SK-N-SH (cell line): ENCODE results near the gene SCGB3A1. TPM values are rescaled to one million over a fixed set of nuclear protein-coding genes. Genes with fewer than 3 reads are reported as not detected.

ENCODE experiments used
- CTCF ChIA-PET: fragments of 300-600, 350-600 bp; formaldehyde crosslinking; extraction: SDS; loops from one replicate; lab custom pipeline; 2021; lab: Yijun Ruan, JAX
- POLR2A ChIA-PET: fragments of 350-600 bp; sonication (Branson Sonifier 250); formaldehyde crosslinking; extraction: SDS; loops from one replicate; lab custom pipeline; 2020; ENCODE audit warnings: antibody characterized with exemption, inconsistent platforms; lab: Yijun Ruan, JAX
- DNase-seq: peaks from one replicate; pipeline ENCODE4 v3.0.0; 2012
- H2AFZ ChIP-seq: fragments of 200-600 bp; sonication (generic); 2 replicates; pipeline ENCODE4 v1.8.1; 2016; ENCODE audit warnings: antibody characterized with exemption, mild to moderate bottlenecking, low read depth
- H3F3A ChIP-seq: fragments of 200-600 bp; sonication (generic); replicated peaks from 2 replicates; pipeline ENCODE3; 2016; ENCODE audit warnings: antibody characterized with exemption, mild to moderate bottlenecking; ENCODE audit not compliant: insufficient read depth
- H3K27ac ChIP-seq, 2 experiments: fragments of 200-500 bp in 1 of 2; fragments of 200-600 bp in 1 of 2; sonication (Bioruptor generic) in 1 of 2; sonication (generic), shearing (Covaris generic) in 1 of 2; 2 replicates each; pipeline versions ENCODE4 v1.5.1 to v1.6.1; 2014 to 2016; ENCODE audit warnings: low read depth in 2 of 2, inconsistent platforms in 1 of 2, low read length in 1 of 2, mild to moderate bottlenecking in 1 of 2, mixed read lengths in 1 of 2
- H3K27me3 ChIP-seq: fragments of 200-600 bp; sonication (generic), shearing (Covaris generic); 2 replicates; pipeline ENCODE4 v1.6.1; 2016; ENCODE audit warnings: mixed run types; ENCODE audit not compliant: insufficient read depth
- H3K36me3 ChIP-seq, 2 experiments: fragments of 200-500 bp in 1 of 2; fragments of 200-600 bp in 1 of 2; sonication (Bioruptor generic) in 1 of 2; sonication (generic) in 1 of 2; replicated peaks in 1 of 2; 2 replicates each; pipeline versions ENCODE3 to v1.5.1; 2014 to 2016; ENCODE audit warnings: low read length in 1 of 2, mild to moderate bottlenecking in 1 of 2; ENCODE audit not compliant: insufficient read depth in 2 of 2, control insufficient read depth in 1 of 2
- H3K4me1 ChIP-seq, 2 experiments: fragments of 200-500 bp in 1 of 2; fragments of 200-600 bp in 1 of 2; sonication (Bioruptor generic) in 1 of 2; sonication (generic), shearing (Covaris generic) in 1 of 2; 2 replicates each; pipeline versions ENCODE4 v1.5.1 to v1.6.1; 2014 to 2016; ENCODE audit warnings: low read depth in 1 of 2, low read length in 1 of 2, mixed run types in 1 of 2; ENCODE audit not compliant: insufficient read depth in 2 of 2, control insufficient read depth in 1 of 2
- H3K4me2 ChIP-seq: fragments of 200-600 bp; sonication (generic), shearing (Covaris generic); 2 replicates; pipeline ENCODE4 v1.6.1; 2017; ENCODE audit warnings: mixed run types
- H3K4me3 ChIP-seq, 2 experiments: fragments of 200-500 bp in 1 of 2; fragments of 200-600 bp in 1 of 2; sonication (Bioruptor generic) in 1 of 2; sonication (generic), shearing (Covaris generic) in 1 of 2; 2 replicates each; pipeline versions ENCODE4 v1.5.1 to v1.8.1; 2014 to 2016; ENCODE audit warnings: low read depth in 2 of 2, inconsistent platforms in 1 of 2, low read length in 1 of 2, mild to moderate bottlenecking in 1 of 2, mixed read lengths in 1 of 2, moderate library complexity in 1 of 2
- H3K79me2 ChIP-seq: fragments of 200-600 bp; sonication (generic); 2 replicates; pipeline ENCODE4 v1.8.1; 2017; ENCODE audit warnings: mild to moderate bottlenecking; ENCODE audit not compliant: insufficient read depth
- H3K9ac ChIP-seq: fragments of 200-600 bp; sonication (generic); 2 replicates; pipeline ENCODE4 v1.6.1; 2017; ENCODE audit warnings: mixed run types
- H3K9me2 ChIP-seq: fragments of 200-600 bp; sonication (generic); 2 replicates; pipeline ENCODE4 v1.6.1; 2017; ENCODE audit warnings: mixed run types
- H3K9me3 ChIP-seq: fragments of 200-600 bp; sonication (generic); 2 replicates; pipeline ENCODE4 v1.6.1; 2017; ENCODE audit warnings: mixed run types, mild to moderate bottlenecking, moderate library complexity
- H4K20me1 ChIP-seq: fragments of 200-600 bp; sonication (generic); 2 replicates; pipeline ENCODE4 v1.6.1; 2017; ENCODE audit warnings: mild to moderate bottlenecking, mixed run types; ENCODE audit not compliant: insufficient read depth
- CHD2 ChIP-seq: fragments of 150-350 bp; IDR thresholded peaks from 2 replicates; pipeline ENCODE4 v1.6.1; 2018; ENCODE audit warnings: low read length; ENCODE audit not compliant: partially characterized antibody
- ELF1 ChIP-seq: IDR thresholded peaks from 2 replicates; pipeline ENCODE4 v1.4.0; 2012
- FOXJ3 ChIP-seq: sonication (generic); formaldehyde crosslinking; IDR thresholded peaks from 2 replicates; pipeline ENCODE4 v1.5.1; 2020; ENCODE audit warnings: mild to moderate bottlenecking, missing genetic modification reagents
- FOXM1 ChIP-seq: IDR thresholded peaks from 2 replicates; pipeline ENCODE4 v1.4.0; 2012; ENCODE audit warnings: low read depth, mild to moderate bottlenecking
- GABPA ChIP-seq: IDR thresholded peaks from 2 replicates; pipeline ENCODE4 v1.4.0; 2012; ENCODE audit warnings: low read depth, mild to moderate bottlenecking
- GATA2 ChIP-seq: sonication (generic); formaldehyde crosslinking; IDR thresholded peaks from 2 replicates; pipeline ENCODE4 v1.5.0; 2020; ENCODE audit warnings: mild to moderate bottlenecking, missing genetic modification reagents
- JUND ChIP-seq: IDR thresholded peaks from 2 replicates; pipeline ENCODE4 v1.4.0; 2012
- MAX ChIP-seq: IDR thresholded peaks from 2 replicates; pipeline ENCODE4 v1.4.0; 2012; ENCODE audit warnings: low read depth
- MEF2A ChIP-seq: IDR thresholded peaks from 2 replicates; pipeline ENCODE4 v1.4.0; 2012; ENCODE audit warnings: low read depth, borderline replicate concordance
- MXI1 ChIP-seq: IDR thresholded peaks from 2 replicates; pipeline ENCODE4 v1.6.1; 2012; ENCODE audit warnings: mild to moderate bottlenecking, low read depth, low read length, improper control_type of control experiment
- RAD21 ChIP-seq: IDR thresholded peaks from 2 replicates; pipeline ENCODE4 v1.6.1; 2012; ENCODE audit warnings: mild to moderate bottlenecking, low read length
- RCOR1 ChIP-seq: fragments of 150-350 bp; IDR thresholded peaks from 2 replicates; pipeline ENCODE4 v1.6.1; 2017; ENCODE audit warnings: antibody characterized with exemption, low read length
- RXRA ChIP-seq: IDR thresholded peaks from 2 replicates; pipeline ENCODE4 v1.4.0; 2012; ENCODE audit warnings: low read depth, mild to moderate bottlenecking, borderline replicate concordance
- SIN3A ChIP-seq: IDR thresholded peaks from 2 replicates; pipeline ENCODE4 v1.6.1; 2012; ENCODE audit warnings: low read depth, mild to moderate bottlenecking, low read length, moderate library complexity, borderline replicate concordance
- SMC3 ChIP-seq: IDR thresholded peaks from 2 replicates; pipeline ENCODE4 v1.6.1; 2012; ENCODE audit warnings: low read depth, low read length, improper control_type of control experiment
- TCF12 ChIP-seq: IDR thresholded peaks from 2 replicates; pipeline ENCODE4 v1.4.0; 2012
- TEAD4 ChIP-seq: IDR thresholded peaks from 2 replicates; pipeline ENCODE4 v1.4.0; 2012; ENCODE audit warnings: mild to moderate bottlenecking, borderline replicate concordance; ENCODE audit not compliant: insufficient read depth
- YY1 ChIP-seq: IDR thresholded peaks from 2 replicates; pipeline ENCODE4 v1.4.0; 2012; ENCODE audit warnings: low read depth, mild to moderate bottlenecking
- WGBS: methylation state at CpG from one replicate; pipeline ENCODE4 v1.1.6; 2017; ENCODE audit warnings: low lambda C conversion rate; 5-methylcytosine and 5-hydroxymethylcytosine counted together
- polyA plus RNA-seq, 3 experiments: library from polyadenylated mRNA; depleted of rRNA; stranded (reverse); fragments of >200 nt; gene quantifications; 2 replicates each; pipeline ENCODE4 v1.2.3, GENCODE V29; 2012
- TF ChIP-seq, protein P1 (sequence below): fragments of 200-600 bp; sonication (generic); IDR thresholded peaks from 2 replicates; pipeline ENCODE4 v1.6.1; 2017; ENCODE audit warnings: antibody characterized with exemption, mild to moderate bottlenecking, moderate library complexity
- TF ChIP-seq, protein P2 (sequence below): IDR thresholded peaks from 2 replicates; pipeline ENCODE4 v1.4.0; 2012; ENCODE audit warnings: low read depth, borderline replicate concordance

The SCGB3A1 gene
- polyA plus RNA-seq, 1 of the 3 experiments (the other 2 are of a cell fraction), result not detected

- DNase-seq, result no peak
- no peak overlapping the region for H3K9ac ChIP-seq
- no peaks in the 10 kb centered on the region for H3K9me2 ChIP-seq
- H3K4me1 ChIP-seq, result no peaks in the 10 kb centered on the region
- ChIA-PET CTCF (interaction anchor here (0.6 to 1.6 kb wide), 4 partner anchors 14 to 244 kb away, joined by 3 to 6 read pairs (median 4); no protein-coding TSS in a partner anchor), POLR2A (no interaction called here)
- H3K9me3 ChIP-seq, result no peaks in the 10 kb centered on the region
- no peak overlapping the region for H2AFZ ChIP-seq
- H3F3A ChIP-seq, result no peaks in the 10 kb centered on the region
- H3K79me2 ChIP-seq, result no peaks in the 10 kb centered on the region
- no peak for TF ChIP-seq TEAD4
- no peak for TF ChIP-seq MEF2A
- TF ChIP-seq CHD2, result no peak
- TF ChIP-seq FOXM1, result no peak
- TF ChIP-seq RXRA, result no peak
- no peak for TF ChIP-seq SIN3A
- TF ChIP-seq JUND, result no peak
- TF ChIP-seq RAD21, result no peak
- TF ChIP-seq ELF1, result no peak
- no peak for TF ChIP-seq MXI1
- TF ChIP-seq SMC3, result no peak
- H3K27ac ChIP-seq, result no peak overlapping the region
- 49% methylated on average over 7 of the region's 10 CpGs for WGBS
- H3K4me2 ChIP-seq, result no peak overlapping the region
- peaks cover 9% of the 10 kb centered on the region for H3K27me3 ChIP-seq
- H3K4me3 ChIP-seq, result no peak overlapping the region
- no peaks in the 10 kb centered on the region for H4K20me1 ChIP-seq
- H3K36me3 ChIP-seq, result no peaks in the 10 kb centered on the region
Observed at GRCh38 chr5:180625125-180625790, 34.0 kb upstream of the SCGB3A1 start.

DNA sequence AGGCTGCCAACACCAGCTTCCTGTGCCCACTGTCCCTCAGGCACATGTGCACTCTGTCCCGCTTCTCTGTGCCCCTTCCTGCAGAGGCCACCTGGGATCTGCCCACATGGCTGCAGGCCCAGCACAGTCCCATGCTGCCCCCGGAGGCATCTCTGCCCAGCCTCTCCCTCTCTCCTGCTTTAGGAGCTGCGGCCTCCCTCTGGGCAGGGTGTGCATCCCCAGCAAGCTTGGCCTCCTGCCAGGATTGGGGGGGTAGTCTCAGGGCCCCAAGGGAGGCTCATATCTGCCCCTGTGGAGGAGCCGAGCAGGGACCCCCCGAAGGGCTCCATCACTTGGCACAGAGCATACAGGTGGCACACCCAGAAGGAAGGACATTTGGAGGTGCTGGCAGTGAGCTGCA is 33.3 kb upstream of the SCGB3A1 start:
- POLR2A ChIA-PET, result no interaction called here
- DNase-seq, result no peak
- H3F3A ChIP-seq, result no peaks in the 10 kb centered on the region

DNA sequence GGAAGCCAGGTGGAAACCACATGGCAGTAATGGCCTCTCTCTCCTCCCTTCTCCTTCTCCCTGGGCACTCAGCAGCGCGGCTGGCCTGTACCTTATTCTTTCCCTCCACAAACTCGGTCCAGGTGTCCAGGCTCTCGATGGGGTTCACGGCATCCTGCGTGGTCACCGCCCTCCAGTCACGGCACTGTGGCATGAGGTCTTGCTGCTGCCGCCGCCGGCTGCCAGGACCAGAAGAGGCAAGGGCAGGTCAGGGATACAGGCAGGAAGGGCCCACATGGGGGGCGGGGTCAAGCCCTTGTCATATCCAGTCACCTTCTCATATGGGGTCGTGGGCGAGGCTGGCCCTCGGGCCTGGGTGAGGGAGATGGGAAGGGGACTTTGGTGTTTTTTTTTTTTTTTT is 32.5 kb upstream of the SCGB3A1 start:
- ChIA-PET CTCF (no interaction called here), POLR2A (no interaction called here)
- WGBS, result 88% methylated on average over 13 of the region's 15 CpGs
- no peaks in the 10 kb centered on the region for H3K4me1 ChIP-seq
- no peaks in the 10 kb centered on the region for H3F3A ChIP-seq
- H3K9me2 ChIP-seq, result no peaks in the 10 kb centered on the region
- H2AFZ ChIP-seq, result no peak overlapping the region
- no peak overlapping the region for H3K27ac ChIP-seq
- no peaks in the 10 kb centered on the region for H4K20me1 ChIP-seq
- DNase-seq, result no peak
- H3K9ac ChIP-seq, result no peak overlapping the region
- no peak overlapping the region for H3K4me3 ChIP-seq
- H3K4me2 ChIP-seq, result no peak overlapping the region
- no peaks in the 10 kb centered on the region for H3K79me2 ChIP-seq
- H3K9me3 ChIP-seq, result no peaks in the 10 kb centered on the region
- H3K36me3 ChIP-seq, result no peaks in the 10 kb centered on the region
- H3K27me3 ChIP-seq, result peaks cover 18% of the 10 kb centered on the region
- TF ChIP-seq RXRA, result no peak
- no peak for TF ChIP-seq GABPA
- TF ChIP-seq YY1, result no peak
- no peak for TF ChIP-seq GATA2
- TF ChIP-seq, protein P1, sequence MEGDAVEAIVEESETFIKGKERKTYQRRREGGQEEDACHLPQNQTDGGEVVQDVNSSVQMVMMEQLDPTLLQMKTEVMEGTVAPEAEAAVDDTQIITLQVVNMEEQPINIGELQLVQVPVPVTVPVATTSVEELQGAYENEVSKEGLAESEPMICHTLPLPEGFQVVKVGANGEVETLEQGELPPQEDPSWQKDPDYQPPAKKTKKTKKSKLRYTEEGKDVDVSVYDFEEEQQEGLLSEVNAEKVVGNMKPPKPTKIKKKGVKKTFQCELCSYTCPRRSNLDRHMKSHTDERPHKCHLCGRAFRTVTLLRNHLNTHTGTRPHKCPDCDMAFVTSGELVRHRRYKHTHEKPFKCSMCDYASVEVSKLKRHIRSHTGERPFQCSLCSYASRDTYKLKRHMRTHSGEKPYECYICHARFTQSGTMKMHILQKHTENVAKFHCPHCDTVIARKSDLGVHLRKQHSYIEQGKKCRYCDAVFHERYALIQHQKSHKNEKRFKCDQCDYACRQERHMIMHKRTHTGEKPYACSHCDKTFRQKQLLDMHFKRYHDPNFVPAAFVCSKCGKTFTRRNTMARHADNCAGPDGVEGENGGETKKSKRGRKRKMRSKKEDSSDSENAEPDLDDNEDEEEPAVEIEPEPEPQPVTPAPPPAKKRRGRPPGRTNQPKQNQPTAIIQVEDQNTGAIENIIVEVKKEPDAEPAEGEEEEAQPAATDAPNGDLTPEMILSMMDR, result no peak
- TF ChIP-seq, protein P2, sequence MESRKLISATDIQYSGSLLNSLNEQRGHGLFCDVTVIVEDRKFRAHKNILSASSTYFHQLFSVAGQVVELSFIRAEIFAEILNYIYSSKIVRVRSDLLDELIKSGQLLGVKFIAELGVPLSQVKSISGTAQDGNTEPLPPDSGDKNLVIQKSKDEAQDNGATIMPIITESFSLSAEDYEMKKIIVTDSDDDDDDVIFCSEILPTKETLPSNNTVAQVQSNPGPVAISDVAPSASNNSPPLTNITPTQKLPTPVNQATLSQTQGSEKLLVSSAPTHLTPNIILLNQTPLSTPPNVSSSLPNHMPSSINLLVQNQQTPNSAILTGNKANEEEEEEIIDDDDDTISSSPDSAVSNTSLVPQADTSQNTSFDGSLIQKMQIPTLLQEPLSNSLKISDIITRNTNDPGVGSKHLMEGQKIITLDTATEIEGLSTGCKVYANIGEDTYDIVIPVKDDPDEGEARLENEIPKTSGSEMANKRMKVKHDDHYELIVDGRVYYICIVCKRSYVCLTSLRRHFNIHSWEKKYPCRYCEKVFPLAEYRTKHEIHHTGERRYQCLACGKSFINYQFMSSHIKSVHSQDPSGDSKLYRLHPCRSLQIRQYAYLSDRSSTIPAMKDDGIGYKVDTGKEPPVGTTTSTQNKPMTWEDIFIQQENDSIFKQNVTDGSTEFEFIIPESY, result no peak
- TF ChIP-seq SIN3A, result no peak
- no peak for TF ChIP-seq MAX
- TF ChIP-seq TCF12, result no peak
- no peak for TF ChIP-seq TEAD4
- TF ChIP-seq RCOR1, result no peak

More for the DNA sequence above, 33.3 kb upstream of the SCGB3A1 start:
- Histone ChIP-seq H2AFZ (no peak overlapping the region), H3K27ac (no peak overlapping the region), H4K20me1 (no peaks in the 10 kb centered on the region), H3K9ac (no peak overlapping the region), H3K4me3 (no peak overlapping the region), H3K27me3 (peaks cover 16% of the 10 kb centered on the region), H3K36me3 (no peaks in the 10 kb centered on the region), H3K9me3 (no peaks in the 10 kb centered on the region), H3K4me1 (no peaks in the 10 kb centered on the region), H3K4me2 (no peak overlapping the region), H3K9me2 (no peaks in the 10 kb centered on the region), H3K79me2 (no peaks in the 10 kb centered on the region)
- TF ChIP-seq FOXJ3 (CRISPR knock-in tag) (no peak), GABPA (no peak), TCF12 (no peak), SMC3 (no peak), RXRA (no peak)
- 23% methylated on average over 5 of the region's 5 CpGs for WGBS
- CTCF ChIA-PET, result interaction anchor here (0.6 to 1.6 kb wide), 4 partner anchors 13 to 244 kb away, joined by 3 to 6 read pairs (median 4); no protein-coding TSS in a partner anchor
